ENCODE results near the gene CD99L2. TPM values are rescaled to one million over a fixed set of nuclear protein-coding genes. Genes with fewer than 3 reads are reported as not detected.
A peak's percentile ranks its signal among the peaks of the same experiment; 100 is the strongest.

Gene CD99L2
- total RNA-seq, 1 experiment from 2014 or later, result 9.4 TPM

DNA sequence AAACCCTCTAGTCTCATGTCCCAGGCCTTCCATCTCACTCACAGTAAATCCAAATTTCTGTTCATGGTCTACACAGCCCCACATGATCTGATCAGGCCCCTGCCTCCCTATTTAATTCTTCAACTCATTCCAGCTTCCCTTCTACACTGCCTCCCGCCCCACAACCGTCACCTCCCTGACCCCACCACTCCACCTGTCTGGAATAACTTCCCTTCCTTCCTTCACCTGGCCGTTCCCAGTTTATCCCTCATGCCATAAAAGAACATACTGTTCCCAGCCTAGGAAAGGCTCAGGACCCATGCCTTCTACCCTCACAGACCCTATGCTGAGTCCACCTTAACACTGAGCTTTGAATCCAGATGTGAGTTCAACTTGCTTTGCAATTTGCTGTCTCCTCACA, 6.8 kb upstream of the CD99L2 start (continued):
- TF ChIP-seq, protein P1, sequence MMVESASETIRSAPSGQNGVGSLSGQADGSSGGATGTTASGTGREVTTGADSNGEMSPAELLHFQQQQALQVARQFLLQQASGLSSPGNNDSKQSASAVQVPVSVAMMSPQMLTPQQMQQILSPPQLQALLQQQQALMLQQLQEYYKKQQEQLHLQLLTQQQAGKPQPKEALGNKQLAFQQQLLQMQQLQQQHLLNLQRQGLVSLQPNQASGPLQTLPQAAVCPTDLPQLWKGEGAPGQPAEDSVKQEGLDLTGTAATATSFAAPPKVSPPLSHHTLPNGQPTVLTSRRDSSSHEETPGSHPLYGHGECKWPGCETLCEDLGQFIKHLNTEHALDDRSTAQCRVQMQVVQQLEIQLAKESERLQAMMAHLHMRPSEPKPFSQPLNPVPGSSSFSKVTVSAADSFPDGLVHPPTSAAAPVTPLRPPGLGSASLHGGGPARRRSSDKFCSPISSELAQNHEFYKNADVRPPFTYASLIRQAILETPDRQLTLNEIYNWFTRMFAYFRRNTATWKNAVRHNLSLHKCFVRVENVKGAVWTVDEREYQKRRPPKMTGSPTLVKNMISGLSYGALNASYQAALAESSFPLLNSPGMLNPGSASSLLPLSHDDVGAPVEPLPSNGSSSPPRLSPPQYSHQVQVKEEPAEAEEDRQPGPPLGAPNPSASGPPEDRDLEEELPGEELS (CRISPR knock-in tag; IDR thresholded peaks at IDR 0.05), result no peak
- no peak for TF ChIP-seq JAZF1 (CRISPR knock-in tag; IDR thresholded peaks at IDR 0.05)

DNA sequence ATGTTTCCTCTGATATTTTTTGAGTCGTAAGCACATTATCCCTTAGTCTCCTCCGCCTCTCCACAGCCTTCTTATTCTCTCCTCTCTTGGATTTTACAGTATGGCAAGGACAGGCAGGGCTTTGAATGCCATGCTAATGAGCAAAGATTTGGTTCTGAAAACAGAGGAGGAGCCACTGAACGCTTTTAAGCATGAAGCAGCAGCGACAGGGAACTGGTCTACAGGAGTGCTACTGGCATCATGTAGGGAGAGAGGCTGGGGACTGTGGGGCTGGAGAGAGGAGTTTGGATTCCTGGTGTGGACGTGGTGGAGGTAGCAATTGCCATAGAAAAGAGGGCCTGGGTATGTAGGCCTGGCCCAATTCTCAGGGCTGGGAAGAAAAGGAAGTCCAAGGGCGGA, 4.6 kb upstream of the CD99L2 start:
- no peak for TF ChIP-seq ZNF317 (CRISPR knock-in tag; IDR thresholded peaks at IDR 0.05; ENCODE audit: borderline replicate concordance, low read depth)
- TF ChIP-seq TP53 (CRISPR knock-in tag; IDR thresholded peaks at IDR 0.05), result no peak
- TF ChIP-seq, protein P2, sequence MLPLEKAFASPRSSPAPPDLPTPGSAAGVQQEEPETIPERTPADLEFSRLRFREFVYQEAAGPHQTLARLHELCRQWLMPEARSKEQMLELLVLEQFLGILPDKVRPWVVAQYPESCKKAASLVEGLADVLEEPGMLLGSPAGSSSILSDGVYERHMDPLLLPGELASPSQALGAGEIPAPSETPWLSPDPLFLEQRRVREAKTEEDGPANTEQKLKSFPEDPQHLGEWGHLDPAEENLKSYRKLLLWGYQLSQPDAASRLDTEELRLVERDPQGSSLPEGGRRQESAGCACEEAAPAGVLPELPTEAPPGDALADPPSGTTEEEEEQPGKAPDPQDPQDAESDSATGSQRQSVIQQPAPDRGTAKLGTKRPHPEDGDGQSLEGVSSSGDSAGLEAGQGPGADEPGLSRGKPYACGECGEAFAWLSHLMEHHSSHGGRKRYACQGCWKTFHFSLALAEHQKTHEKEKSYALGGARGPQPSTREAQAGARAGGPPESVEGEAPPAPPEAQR (CRISPR knock-in tag; IDR thresholded peaks at IDR 0.05), result no peak
- Mint-ChIP-seq H3K9me3 (peaks cover 3% of the 10 kb centered on the region), H3K27me3 (ENCODE audit: low read depth) (no peaks in the 10 kb centered on the region), H3K36me3 (no peaks in the 10 kb centered on the region), H3K27ac (peak overlapping the region; percentile 100), H3K4me3 (peak overlapping the region; percentile 61), H3K4me1 (peaks cover 52% of the 10 kb centered on the region)
- POLR2A ChIA-PET, result no interaction called here
- ATAC-seq (peak; percentile 35), DNase-seq (ENCODE audit: low spot score) (peak; percentile 22)
- CTCF ChIA-PET, result no interaction called here

DNA sequence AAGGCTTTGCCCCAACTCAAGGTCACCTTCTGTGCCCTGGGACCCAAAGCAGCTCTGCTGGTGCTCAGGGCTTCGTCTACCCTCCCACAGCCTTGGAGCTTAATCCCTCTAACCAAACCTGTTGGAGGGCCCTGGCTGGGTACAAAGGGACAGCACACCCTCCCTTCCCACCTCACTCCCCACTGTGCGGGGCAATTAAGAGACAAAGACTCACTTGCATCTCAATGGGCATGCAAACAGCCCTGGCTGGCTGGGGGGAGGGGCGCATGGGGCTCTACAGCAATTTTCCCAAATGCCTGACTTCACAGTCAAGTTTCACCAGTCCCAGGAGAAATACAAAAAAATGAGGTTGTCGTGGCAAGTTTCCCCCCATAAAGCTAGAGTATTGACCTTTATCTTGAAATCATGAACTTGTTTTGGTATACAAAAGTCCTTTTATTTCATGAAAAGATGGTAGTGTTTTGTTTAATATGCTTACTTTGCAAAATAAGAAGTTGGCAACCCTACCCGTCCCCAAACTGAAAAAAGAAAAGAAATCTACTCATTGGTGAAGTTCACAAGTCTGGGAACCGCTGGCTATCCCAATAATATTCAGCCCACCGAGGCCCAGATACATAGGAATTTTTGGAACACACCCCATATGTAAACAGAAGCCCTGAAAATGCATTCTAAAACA, 4.1 kb upstream of the CD99L2 start:
- ATAC-seq (peak; percentile 58), DNase-seq (ENCODE audit: low spot score) (peak; percentile 93)
- no peaks in the 10 kb centered on the region for H3K27me3 Mint-ChIP-seq (ENCODE audit: low read depth)
- CTCF ChIA-PET, result interaction anchor here (1.0 kb wide), 1 partner anchor 130 kb away, joined by 4 read pairs; no protein-coding TSS in a partner anchor
- peaks cover 3% of the 10 kb centered on the region for H3K9me3 Mint-ChIP-seq
- peak overlapping the region; percentile 61 for H3K4me3 Mint-ChIP-seq
- POLR2A ChIA-PET, result interaction anchor here (1.2 kb wide), 1 partner anchor 81 kb away, joined by 6 read pairs; the partner anchor contains the start of gene HMGB3
- H3K36me3 Mint-ChIP-seq, result no peaks in the 10 kb centered on the region
- peaks cover 52% of the 10 kb centered on the region for H3K4me1 Mint-ChIP-seq
- H3K27ac Mint-ChIP-seq, result peak overlapping the region; percentile 100
- TF ChIP-seq, protein P3, sequence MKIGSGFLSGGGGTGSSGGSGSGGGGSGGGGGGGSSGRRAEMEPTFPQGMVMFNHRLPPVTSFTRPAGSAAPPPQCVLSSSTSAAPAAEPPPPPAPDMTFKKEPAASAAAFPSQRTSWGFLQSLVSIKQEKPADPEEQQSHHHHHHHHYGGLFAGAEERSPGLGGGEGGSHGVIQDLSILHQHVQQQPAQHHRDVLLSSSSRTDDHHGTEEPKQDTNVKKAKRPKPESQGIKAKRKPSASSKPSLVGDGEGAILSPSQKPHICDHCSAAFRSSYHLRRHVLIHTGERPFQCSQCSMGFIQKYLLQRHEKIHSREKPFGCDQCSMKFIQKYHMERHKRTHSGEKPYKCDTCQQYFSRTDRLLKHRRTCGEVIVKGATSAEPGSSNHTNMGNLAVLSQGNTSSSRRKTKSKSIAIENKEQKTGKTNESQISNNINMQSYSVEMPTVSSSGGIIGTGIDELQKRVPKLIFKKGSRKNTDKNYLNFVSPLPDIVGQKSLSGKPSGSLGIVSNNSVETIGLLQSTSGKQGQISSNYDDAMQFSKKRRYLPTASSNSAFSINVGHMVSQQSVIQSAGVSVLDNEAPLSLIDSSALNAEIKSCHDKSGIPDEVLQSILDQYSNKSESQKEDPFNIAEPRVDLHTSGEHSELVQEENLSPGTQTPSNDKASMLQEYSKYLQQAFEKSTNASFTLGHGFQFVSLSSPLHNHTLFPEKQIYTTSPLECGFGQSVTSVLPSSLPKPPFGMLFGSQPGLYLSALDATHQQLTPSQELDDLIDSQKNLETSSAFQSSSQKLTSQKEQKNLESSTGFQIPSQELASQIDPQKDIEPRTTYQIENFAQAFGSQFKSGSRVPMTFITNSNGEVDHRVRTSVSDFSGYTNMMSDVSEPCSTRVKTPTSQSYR (CRISPR knock-in tag; IDR thresholded peaks at IDR 0.05), result peak; percentile 98
- no peak for TF ChIP-seq NR2C2 (CRISPR knock-in tag; IDR thresholded peaks at IDR 0.05)
- TF ChIP-seq ZNF138 (CRISPR knock-in tag; conservative IDR thresholded peaks at IDR 0.05), result no peak
- TF ChIP-seq, protein P4, sequence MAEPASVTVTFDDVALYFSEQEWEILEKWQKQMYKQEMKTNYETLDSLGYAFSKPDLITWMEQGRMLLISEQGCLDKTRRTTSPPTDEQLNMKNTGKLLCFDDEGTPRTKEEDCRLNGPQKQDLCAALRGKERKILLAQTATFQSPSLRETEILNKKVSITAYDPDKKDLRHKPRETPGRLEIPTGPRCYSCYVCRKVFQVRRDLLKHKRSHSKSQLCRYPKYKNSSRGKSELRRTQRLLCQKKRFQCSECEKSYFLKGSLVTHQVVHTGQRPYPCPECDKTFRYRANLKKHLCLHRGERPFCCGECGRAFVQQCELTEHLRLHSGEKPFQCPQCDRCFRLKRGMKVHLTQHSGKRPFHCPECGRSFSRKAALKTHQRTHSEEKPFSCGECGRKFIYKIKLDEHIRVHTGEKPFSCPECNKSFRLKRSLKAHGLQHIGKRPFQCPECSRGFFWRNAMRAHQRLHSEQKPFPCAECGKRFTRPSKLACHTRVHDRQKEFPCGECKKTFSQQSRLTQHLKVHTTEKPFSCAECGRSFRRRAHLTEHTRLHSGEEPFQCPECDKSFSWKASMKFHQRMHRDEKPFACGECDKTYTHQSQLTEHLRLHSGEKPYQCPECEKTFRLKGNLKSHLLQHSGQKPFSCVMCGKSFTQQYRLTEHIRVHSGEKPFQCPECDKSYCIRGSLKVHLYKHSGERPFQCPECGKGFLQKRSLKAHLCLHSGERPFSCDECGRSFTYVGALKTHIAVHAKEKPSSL (CRISPR knock-in tag; conservative IDR thresholded peaks at IDR 0.05), result no peak
- TF ChIP-seq FOXP1 (CRISPR knock-in tag; IDR thresholded peaks at IDR 0.05; ENCODE audit: borderline replicate concordance), result 0 out of 2 replicates have a peak, but pooled peaks have one; percentile 22
- TF ChIP-seq, protein P5, sequence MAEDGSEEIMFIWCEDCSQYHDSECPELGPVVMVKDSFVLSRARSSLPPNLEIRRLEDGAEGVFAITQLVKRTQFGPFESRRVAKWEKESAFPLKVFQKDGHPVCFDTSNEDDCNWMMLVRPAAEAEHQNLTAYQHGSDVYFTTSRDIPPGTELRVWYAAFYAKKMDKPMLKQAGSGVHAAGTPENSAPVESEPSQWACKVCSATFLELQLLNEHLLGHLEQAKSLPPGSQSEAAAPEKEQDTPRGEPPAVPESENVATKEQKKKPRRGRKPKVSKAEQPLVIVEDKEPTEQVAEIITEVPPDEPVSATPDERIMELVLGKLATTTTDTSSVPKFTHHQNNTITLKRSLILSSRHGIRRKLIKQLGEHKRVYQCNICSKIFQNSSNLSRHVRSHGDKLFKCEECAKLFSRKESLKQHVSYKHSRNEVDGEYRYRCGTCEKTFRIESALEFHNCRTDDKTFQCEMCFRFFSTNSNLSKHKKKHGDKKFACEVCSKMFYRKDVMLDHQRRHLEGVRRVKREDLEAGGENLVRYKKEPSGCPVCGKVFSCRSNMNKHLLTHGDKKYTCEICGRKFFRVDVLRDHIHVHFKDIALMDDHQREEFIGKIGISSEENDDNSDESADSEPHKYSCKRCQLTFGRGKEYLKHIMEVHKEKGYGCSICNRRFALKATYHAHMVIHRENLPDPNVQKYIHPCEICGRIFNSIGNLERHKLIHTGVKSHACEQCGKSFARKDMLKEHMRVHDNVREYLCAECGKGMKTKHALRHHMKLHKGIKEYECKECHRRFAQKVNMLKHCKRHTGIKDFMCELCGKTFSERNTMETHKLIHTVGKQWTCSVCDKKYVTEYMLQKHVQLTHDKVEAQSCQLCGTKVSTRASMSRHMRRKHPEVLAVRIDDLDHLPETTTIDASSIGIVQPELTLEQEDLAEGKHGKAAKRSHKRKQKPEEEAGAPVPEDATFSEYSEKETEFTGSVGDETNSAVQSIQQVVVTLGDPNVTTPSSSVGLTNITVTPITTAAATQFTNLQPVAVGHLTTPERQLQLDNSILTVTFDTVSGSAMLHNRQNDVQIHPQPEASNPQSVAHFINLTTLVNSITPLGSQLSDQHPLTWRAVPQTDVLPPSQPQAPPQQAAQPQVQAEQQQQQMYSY (CRISPR knock-in tag; IDR thresholded peaks at IDR 0.05), result no peak
- no peak for TF ChIP-seq ZNF263 (CRISPR knock-in tag; IDR thresholded peaks at IDR 0.05; ENCODE audit: low read depth)
- peak; percentile 62 for TF ChIP-seq SP1 (CRISPR knock-in tag; conservative IDR thresholded peaks at IDR 0.05)
- TF ChIP-seq GTF2I (CRISPR knock-in tag; conservative IDR thresholded peaks at IDR 0.05), result no peak
- TF ChIP-seq GABPB1 (CRISPR knock-in tag; IDR thresholded peaks at IDR 0.05), result no peak
- TF ChIP-seq, protein P6, sequence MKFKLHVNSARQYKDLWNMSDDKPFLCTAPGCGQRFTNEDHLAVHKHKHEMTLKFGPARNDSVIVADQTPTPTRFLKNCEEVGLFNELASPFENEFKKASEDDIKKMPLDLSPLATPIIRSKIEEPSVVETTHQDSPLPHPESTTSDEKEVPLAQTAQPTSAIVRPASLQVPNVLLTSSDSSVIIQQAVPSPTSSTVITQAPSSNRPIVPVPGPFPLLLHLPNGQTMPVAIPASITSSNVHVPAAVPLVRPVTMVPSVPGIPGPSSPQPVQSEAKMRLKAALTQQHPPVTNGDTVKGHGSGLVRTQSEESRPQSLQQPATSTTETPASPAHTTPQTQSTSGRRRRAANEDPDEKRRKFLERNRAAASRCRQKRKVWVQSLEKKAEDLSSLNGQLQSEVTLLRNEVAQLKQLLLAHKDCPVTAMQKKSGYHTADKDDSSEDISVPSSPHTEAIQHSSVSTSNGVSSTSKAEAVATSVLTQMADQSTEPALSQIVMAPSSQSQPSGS (CRISPR knock-in tag; IDR thresholded peaks at IDR 0.05; ENCODE audit: borderline replicate concordance, low read depth), result no peak
